Loucy (cell line): Measurements from ENCODE around the gene SRRM3.

Experiments
- CTCF ChIP-seq: fragments of 200-600 bp; sonication (generic); conservative IDR thresholded peaks from 2 replicates; pipeline ENCODE4 v1.5.1; 2014; ENCODE audit warnings: mild to moderate bottlenecking, antibody characterized with exemption, low read length
- EZH2phosphoT487 ChIP-seq: fragments of 200-600 bp; IDR thresholded peaks from 2 replicates; pipeline ENCODE4 v1.6.1; 2018; ENCODE audit warnings: antibody characterized with exemption, mild to moderate bottlenecking, moderate library complexity, borderline replicate concordance

DNA sequence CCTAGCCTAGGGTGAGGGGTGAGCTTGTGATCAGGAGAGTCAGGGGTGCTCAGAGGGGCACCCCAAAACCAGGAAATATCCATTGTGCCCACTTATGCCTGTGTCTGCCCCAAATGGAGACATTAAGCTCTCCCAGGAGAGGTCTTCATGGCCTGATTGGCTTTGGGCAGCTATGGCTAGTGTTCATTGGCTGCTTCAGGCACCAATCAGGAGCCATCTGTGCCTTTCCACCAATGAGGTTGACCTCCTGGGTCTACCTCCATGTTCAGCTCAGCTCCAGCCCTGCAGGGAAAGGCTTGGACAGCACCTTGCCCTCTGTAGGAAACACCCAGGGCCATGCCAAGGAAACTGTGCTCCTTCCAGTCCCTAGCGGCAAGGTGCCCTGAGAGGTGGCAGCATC lies 76.8 kb downstream of the SRRM3 start:
- TF ChIP-seq CTCF: no peak
- no peak for TF ChIP-seq EZH2phosphoT487
